Stomach (tissue), 4 donors: ENCODE measurements around the gene KCNAB1.

ENCODE experiments used
- CTCF ChIP-seq, 7 experiments: fragments of 450-650 bp in 4 of 7; fragments of 200-600 bp in 3 of 7; sonication (generic) in 3 of 7; IDR thresholded peaks; one replicate each; pipeline ENCODE4 v1.5.1; 2016 to 2019; ENCODE audit warnings: antibody characterized with exemption in 7 of 7, control low read depth in 2 of 7, mild to moderate bottlenecking in 1 of 7
- POLR2AphosphoS5 ChIP-seq, 3 donors: sonication (generic); formaldehyde crosslinking; IDR thresholded peaks; one replicate each; pipeline ENCODE4 v1.6.1; 2016; ENCODE audit warnings: antibody characterized with exemption in 3 of 3

- TF ChIP-seq CTCF (IDR thresholded peaks at IDR 0.05) (no peak), POLR2AphosphoS5 (IDR thresholded peaks at IDR 0.05) (no peak)
Measured at GRCh38 chr3:156107504-156107903, 12.9 kb upstream of the KCNAB1 start.
